HG03097 (cell line): Measurements from ENCODE around the gene PLCB3.
"Not testable (repeated sequence)": the region's sequence is repeated elsewhere in the genome, so short reads cannot be mapped to it uniquely, and the experiment has no call there.

Experiments
- ATAC-seq: cut with Tn5 transposase; IDR thresholded peaks from one replicate; pipeline ENCODE4 v1.9.1; 2021; ENCODE audit not compliant: unreplicated experiment, low FRiP score

The PLCB3 gene

GRCh38 chr11:64298966-64299846, 47.9 kb downstream of the PLCB3 start:
- ATAC-seq = no peak

DNA sequence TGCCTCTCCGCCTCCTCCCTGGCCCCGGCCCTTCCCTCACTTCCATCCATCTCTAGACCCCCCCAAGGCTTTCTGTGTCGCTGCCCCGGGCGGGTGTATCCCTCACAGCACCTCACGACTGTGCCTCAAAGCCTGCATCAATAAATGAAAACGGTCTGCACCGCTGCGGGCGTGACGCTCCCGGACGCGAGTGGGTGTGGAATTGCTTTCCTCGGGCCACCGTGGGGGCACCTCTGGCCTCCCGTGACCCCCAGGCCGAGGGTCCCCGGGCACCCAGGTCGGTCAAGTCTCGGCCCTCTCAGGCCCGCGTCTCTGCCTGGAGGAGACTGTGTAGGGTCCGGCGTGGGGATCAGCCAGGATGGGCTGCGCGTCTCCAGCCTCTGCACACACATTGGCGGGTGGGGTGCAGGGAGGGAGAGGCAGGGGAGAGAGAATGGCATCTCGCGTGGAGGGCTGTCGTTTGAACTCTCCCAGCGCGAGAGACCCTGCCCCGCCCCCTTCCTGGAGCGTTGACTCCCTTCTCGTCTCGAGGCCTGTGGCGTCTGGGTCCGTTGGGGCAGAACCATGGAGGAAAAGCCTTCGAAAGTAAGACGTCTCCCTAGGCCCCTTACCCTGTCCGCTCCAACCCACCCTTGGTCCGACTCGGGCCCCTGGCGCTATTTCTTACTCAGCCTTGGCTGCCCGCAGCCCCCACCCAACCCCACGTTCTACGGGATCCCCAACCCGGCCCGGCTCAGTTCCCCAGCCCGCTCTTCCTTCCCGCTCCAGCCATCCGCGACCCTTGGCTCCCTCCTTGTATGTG, 48.7 kb downstream of the PLCB3 start, which contains the start of gene CATSPERZ:
CATSPERZ (plus strand) TSS at position 512 of the 802 bp plus-strand sequence; CDS start at position 565, 53 bp downstream.
- no peak for ATAC-seq

DNA sequence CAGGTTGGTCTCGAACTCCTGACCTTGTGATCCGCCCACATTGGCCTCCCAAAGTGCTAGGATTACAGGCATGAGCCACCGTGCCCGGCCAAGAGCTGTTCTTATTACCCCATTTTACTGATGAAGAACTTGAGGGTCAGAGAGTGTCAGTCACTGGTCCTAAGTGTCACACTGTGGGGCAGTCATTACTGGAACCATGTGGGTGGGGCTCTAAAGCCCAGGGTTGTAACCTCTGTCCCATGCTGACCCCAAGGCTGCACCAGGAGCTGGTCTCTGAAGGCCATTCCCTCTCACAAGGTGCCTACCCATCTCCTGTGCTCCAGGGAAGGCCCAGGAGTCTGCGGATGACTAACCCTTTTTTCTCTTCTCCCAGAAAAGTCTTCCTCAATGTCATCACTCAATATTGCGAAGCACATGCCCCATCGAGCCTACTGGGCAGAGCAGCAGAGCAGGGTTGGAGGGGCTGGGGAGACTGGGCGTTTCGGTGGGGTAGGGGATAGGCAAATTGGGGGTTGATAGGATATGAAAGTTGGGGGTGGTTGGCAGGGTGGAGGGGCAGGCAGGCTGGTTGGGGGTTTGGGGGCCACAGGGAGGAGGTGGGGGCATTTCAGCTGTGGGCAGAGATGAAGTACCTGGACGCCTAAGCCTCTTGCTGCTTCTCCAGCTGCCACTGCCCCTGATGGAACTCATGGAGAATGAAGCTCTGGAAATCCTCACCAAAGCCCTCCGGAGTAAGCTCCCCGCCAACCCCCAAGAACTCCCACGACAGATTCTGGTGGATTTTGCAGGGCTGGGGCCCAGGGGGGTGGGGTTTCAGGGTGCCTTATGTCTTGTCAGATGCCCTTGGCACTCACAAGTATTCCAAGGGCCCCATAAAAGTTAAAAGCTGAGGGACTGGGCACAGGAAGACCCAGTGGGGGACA, 52.0 kb downstream of the PLCB3 start:
- no peak for ATAC-seq

GRCh38 chr11:64304032-64304315, 52.6 kb downstream of the PLCB3 start:
- ATAC-seq = no peak

- peak; percentile 22 for ATAC-seq
These were observed 53.2 kb downstream of the PLCB3 start for GRCh38 chr11:64304316-64305072.

DNA sequence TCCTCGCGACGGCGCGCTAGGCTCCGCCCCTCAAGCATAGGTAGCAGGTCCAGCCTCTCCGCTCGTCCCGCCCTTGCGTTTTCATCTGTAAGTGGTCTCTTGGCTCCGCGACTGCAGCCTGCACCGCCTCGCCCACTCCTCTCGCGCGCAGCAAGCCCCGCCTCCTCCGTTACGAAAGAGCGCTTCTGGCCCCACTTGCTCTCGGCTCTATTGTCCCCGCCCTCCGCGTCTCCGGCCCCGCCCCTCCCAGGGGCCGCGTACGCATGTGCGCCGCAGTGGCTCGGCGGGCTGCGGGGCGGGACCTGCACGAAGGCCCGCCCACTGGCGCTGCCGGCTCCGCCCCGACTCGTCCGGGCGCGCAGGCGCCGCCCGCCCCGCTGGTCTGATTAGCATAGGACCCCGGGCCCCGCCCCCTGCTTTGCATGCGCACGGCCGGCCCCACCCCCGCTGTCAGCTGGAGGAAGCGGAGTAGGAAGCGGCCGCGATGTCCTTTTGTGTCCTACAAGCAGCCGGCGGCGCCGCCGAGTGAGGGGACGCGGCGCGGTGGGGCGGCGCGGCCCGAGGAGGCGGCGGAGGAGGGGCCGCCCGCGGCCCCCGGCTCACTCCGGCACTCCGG, 53.9 kb downstream of the PLCB3 start, which contains the start of gene ESRRA:
ESRRA (plus strand) TSS at position 450 of the 616 bp plus-strand sequence. CDS start 1,656 bp downstream, outside the sequence.
- ATAC-seq = peak; percentile 71

DNA sequence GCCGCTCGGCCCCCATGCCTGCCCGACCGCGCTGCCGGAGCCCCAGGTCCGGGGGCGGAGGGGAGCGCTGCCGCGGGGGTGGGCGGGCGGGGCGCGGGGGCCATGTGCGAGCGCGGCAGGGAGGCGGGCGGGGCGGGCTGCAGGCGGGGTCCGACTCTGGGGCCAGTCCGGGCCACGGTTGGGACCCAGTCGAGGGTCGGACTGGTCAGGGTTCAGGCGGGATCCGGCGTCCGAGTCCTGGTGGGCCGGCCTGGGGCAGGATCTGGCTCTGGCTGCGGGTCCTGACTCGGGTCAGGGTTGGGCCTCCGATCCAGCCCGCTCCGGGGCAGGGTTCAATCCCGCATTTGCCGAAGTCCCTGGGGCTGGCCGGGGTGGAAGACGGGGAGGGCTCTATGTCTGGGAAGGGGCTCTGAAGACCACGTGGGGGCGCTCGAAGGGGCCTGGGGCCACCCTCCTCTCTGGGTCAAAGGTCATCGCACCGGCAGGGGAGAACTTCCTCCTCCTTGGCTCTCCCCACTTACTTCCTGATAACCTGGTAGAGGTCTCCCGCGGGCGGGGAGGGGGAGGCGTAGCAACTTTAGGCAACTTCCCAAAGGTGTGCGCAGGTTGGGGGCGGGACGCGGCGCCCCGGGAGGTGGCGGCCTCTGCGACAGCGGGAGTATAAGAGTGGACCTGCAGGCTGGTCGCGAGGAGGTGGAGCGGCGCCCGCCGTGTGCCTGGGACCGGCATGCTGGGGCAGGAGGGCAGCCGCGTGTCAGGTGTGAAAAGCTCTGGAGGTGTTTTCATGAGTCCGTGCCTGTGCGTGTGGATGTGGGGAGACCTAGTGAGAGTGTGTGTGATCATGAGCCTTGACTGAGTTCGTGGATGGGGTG, 54.6 kb downstream of the PLCB3 start:
- peak; percentile 32 for ATAC-seq

- ATAC-seq = no peak
These were observed 55.2 kb downstream of the PLCB3 start for GRCh38 chr11:64306563-64306875.

- ATAC-seq = no peak
These were observed 55.7 kb downstream of the PLCB3 start for GRCh38 chr11:64306876-64307622.

DNA sequence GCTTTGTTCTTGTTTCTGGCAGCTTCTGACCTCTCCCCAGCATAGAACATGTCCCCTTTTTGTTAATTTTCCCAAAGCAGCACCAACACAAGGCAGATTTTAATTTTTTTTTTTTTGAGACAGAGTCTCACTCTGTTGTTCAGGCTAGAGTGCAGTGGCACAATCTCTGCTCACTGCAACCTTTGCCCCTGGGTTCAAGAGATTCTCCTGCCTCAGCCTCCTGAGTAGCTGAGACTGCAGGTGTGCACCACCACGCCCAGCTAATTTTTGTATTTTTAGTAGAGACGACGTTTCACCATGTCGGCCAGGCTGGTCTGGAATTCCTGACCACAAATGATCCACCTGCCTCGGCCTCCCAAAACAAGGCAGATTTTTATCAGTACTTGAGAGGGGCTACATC, 56.5 kb downstream of the PLCB3 start:
- ATAC-seq = not testable (repeated sequence)

- ATAC-seq = no peak
These were observed 61.6 kb downstream of the PLCB3 start for GRCh38 chr11:64312947-64313346.

DNA sequence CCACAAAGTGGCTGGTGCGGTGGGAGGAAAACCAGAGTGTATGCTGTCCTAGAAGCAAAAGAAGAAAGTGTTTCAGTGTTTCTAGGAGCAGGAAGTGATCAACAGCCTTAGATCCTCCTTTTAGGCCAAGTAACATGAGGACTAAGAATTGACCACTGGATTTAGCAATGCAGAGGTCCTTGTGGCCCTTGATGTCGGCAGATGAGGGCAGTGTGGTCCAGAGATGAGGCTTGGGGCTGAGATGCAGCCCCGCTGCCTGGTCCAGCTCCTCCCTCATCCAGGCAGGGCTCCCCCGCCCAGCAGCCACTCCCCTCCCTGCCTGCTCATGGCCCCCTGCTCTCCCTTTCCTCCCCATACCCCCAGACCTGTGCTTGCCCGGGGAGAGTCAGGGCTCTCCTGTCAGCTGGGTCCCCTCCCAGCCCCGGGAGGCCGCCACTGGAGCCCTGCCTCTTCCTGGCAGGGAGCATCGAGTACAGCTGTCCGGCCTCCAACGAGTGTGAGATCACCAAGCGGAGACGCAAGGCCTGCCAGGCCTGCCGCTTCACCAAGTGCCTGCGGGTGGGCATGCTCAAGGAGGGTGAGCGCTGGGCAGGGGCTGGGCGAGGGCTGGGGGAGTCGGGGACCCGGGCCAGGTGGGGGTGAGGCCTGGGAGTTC, 62.3 kb downstream of the PLCB3 start:
- no peak for ATAC-seq

- no peak for ATAC-seq
These were observed 62.9 kb downstream of the PLCB3 start for GRCh38 chr11:64314146-64314804.

GRCh38 chr11:64314805-64315561, 63.7 kb downstream of the PLCB3 start:
- ATAC-seq = no peak

DNA sequence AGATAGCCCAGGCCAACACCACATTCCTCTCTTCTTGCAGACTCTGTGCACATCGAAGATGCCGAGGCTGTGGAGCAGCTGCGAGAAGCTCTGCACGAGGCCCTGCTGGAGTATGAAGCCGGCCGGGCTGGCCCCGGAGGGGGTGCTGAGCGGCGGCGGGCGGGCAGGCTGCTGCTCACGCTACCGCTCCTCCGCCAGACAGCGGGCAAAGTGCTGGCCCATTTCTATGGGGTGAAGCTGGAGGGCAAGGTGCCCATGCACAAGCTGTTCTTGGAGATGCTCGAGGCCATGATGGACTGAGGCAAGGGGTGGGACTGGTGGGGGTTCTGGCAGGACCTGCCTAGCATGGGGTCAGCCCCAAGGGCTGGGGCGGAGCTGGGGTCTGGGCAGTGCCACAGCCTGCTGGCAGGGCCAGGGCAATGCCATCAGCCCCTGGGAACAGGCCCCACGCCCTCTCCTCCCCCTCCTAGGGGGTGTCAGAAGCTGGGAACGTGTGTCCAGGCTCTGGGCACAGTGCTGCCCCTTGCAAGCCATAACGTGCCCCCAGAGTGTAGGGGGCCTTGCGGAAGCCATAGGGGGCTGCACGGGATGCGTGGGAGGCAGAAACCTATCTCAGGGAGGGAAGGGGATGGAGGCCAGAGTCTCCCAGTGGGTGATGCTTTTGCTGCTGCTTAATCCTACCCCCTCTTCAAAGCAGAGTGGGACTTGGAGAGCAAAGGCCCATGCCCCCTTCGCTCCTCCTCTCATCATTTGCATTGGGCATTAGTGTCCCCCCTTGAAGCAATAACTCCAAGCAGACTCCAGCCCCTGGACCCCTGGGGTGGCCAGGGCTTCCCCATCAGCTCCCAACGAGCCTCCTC, 64.6 kb downstream of the PLCB3 start:
- not testable (repeated sequence) for ATAC-seq
